Stimulated activated CD4-positive, alpha-beta T cell treated with anti-CD3 and anti-CD28 coated beads, Interleukin-4, amount 100 ng/mL, for 1 hour (primary cell): ENCODE measurements around the gene PCDHA5.

Experiments
- DNase-seq: peaks from one replicate; pipeline ENCODE4 v3.0.0-alpha.2; 2020

PCDHA5 gene

DNA sequence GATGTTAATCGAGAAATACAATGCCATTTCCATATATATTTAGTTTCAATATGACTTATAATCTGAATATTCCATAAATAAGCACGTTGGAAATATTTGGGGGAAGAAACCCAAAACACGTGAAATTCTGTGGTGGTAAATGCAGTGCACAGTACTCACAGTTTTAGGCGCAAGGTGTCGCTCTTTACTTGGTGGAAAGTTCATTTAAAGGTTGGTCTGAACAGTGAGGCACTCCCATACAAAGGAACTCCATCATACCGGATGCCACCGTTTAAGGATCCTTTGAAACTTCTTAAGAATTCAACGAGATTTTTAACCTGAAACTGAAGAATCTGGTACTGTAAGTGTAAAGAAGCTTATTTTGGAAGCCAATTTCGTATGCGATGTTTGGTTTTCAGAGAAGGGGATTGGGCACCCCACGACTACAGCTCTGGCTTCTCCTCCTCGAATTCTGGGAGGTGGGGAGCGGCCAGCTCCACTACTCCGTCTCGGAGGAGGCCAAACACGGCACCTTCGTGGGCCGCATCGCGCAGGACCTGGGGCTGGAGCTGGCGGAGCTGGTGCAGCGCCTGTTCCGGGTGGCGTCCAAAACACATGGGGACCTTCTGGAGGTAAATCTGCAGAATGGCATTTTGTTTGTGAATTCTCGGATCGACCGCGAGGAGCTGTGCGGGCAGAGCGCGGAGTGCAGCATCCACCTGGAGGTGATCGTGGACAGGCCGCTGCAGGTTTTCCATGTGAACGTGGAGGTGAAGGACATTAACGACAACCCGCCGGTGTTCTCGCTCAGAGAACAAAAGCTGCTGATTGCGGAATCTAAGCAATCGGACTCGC is 47.5 kb downstream of the PCDHA5 start, which contains the start of gene PCDHA11:
Gene PCDHA11, plus strand, starts transcription at position 237 of the 834 bp plus-strand sequence. Its CDS starts 147 bp downstream, at position 384.
- no peak for DNase-seq

DNA sequence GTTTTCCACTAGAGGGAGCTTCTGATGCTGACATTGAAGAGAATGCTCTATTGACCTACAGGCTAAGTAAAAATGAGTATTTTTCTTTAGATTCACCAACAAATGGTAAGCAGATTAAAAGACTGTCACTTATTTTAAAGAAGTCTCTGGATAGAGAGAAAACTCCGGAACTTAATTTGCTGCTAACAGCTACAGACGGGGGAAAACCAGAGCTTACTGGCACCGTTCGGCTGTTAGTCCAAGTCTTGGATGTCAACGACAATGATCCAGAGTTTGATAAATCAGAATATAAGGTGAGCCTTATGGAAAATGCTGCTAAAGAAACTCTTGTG is 48.1 kb downstream of the PCDHA5 start:
- DNase-seq: no peak

DNA sequence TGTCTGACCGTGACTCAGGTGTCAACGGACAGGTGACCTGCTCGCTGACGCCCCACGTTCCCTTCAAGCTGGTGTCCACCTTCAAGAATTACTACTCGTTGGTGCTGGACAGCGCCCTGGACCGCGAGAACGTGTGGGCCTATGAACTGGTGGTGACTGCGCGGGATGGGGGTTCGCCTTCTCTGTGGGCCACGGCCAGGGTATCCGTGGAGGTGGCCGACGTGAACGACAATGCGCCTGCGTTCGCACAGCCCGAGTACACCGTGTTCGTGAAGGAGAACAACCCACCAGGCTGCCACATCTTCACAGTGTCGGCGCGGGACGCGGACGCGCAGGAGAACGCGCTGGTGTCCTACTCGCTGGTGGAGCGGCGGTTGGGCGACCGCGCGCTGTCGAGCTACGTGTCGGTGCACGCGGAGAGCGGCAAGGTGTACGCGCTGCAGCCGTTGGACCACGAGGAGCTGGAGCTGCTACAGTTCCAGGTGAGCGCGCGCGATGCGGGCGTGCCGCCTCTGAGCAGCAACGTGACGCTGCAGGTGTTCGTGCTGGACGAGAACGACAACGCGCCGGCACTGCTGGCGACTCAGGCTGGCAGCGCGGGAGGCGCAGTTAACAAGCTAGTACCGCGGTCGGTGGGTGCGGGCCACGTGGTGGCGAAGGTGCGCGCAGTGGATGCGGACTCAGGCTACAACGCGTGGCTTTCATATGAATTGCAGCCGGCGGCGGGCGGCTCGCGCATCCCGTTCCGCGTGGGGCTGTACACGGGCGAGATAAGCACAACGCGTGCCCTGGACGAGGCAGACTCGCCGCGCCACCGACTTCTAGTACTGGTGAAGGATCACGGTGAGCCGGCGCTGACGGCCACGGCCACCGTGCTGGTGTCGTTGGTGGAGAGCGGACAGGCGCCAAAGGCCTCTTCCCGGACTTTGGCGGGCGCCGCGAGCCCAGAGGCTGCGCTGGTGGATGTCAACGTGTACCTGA is 49.1 kb downstream of the PCDHA5 start:
- DNase-seq: no peak
